GM10266 (cell line): ENCODE measurements around the gene SDK1.

Experiments used
- DNase-seq: peaks from one replicate; pipeline ENCODE4 v3.0.0; 2012; ENCODE audit errors: extremely low spot score
- CTCF ChIP-seq: IDR thresholded peaks from 2 replicates; pipeline ENCODE4 v1.5.1; 2012; ENCODE audit warnings: mild to moderate bottlenecking, low read depth; ENCODE audit not compliant: control insufficient read depth, insufficient read depth; ENCODE audit errors: missing control alignments

SDK1 gene

GRCh38 chr7:4079956-4080355, 778.9 kb downstream of the SDK1 start:
- DNase-seq = no peak

GRCh38 chr7:4080954-4081353, 779.9 kb downstream of the SDK1 start:
- no peak for DNase-seq
- no peak for TF ChIP-seq CTCF

More at GRCh38 chr7:4079956-4080355, 778.9 kb downstream of the SDK1 start:
- TF ChIP-seq CTCF = no peak

DNA sequence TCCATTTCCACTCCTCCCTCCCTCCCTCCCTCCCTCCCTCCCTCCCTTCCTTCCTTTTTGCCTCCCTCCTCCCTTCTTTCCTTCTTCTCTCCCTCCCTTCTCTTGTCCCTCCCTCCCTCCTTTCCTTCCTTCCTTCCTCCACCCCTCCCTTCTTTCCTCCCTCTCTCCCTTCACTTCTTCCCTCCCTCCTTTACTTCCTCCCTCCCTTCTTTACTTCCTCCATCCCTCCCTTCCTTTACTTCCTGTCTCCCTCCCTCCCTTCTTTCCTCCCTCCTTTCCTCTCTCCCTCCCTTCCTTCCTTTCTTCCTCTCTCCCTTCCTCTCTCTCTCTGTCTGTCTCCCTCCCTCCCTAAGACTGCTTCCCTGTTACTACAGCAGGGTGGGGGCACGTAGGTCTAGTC, 782.5 kb downstream of the SDK1 start:
- no peak for DNase-seq
- TF ChIP-seq CTCF = no peak

GRCh38 chr7:4084271-4084670, 783.2 kb downstream of the SDK1 start:
- DNase-seq = no peak
- TF ChIP-seq CTCF = no peak

DNA sequence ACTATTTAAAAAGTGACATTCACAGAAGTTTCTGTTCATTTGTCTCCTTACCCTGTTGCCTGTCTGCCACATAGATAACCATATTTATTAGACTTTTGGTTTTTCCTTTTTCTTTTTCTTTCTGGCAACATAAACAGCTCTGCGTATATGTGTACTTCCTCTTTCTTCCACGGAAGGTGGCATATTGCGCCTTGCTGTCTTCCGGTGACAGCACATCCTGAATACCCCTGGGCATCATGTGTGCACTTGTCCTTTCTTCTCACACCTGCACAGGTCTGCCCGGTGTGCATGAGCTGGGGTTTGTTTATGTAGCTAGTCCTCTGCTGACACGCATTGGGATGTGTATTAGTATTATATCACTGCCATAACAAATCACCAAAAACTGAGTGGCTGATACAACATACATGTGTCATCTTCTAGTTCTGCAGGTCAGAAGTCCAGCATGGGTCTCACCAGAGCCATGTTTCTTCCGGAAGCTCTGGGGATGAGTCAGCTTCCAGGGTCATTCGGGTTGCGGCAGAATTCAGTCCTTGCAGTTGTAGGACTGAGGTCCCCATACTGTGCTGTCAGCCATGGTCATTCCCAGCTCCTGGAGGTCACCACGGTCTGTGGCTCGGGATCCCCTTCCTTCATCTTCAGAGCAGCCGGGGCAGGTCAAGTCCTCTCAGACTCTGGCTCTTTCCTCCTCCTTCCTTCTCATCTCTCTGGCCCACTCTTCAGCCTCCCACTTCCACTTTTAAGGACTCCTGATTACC, 785.1 kb downstream of the SDK1 start:
- no peak for DNase-seq
- no peak for TF ChIP-seq CTCF

DNA sequence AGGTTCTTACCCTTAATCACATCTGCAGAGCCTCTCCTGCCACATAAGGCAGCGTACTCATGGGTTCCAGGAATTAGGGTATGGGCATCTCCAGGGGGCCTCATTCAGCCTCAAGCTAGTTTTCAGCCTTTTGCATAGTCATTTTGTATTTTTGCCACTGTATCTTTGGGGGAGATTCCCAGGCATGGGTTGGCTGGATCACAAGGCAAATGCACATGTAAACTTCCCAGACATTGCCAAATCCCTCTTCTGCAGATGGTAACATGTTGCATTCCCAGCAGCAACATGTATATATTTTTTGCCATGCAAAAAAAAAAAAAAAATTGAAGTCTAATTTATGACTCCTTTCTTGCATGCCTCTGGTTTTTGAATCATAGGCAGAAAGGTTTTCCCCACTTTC, 785.7 kb downstream of the SDK1 start:
- TF ChIP-seq CTCF = no peak

GRCh38 chr7:4091767-4092166, 790.7 kb downstream of the SDK1 start:
- no peak for TF ChIP-seq CTCF
- DNase-seq = no peak

More for the DNA sequence above, 785.7 kb downstream of the SDK1 start:
- DNase-seq = no peak
